Ascending aorta (tissue), 2 donors: ENCODE data around the gene TRAPPC2L. TPM values are rescaled to one million over a fixed set of nuclear protein-coding genes. Genes with fewer than 3 reads are reported as not detected.

ENCODE experiments used
- DNase-seq, 2 donors: peaks; one replicate each; pipeline ENCODE4 v3.0.0-alpha.2; 2019; ENCODE audit warnings: low spot score in 2 of 2
- H3K27ac ChIP-seq, 2 donors: fragments of 200-600 bp; sonication (generic); one replicate each; pipeline ENCODE4 v1.5.1; 2016 to 2017; ENCODE audit warnings: mild to moderate bottlenecking in 1 of 2
- H3K27me3 ChIP-seq: fragments of 200-600 bp; sonication (generic); one replicate; pipeline ENCODE4 v1.5.1; 2017
- H3K36me3 ChIP-seq, 2 donors: fragments of 200-600 bp; sonication (generic); one replicate each; pipeline ENCODE4 v1.5.1; 2016
- H3K4me1 ChIP-seq, 2 donors: fragments of 200-600 bp; sonication (generic); one replicate each; pipeline ENCODE4 v1.5.1; 2016 to 2017; ENCODE audit warnings: mild to moderate bottlenecking in 1 of 2
- H3K4me3 ChIP-seq, 2 donors: fragments of 200-600 bp; sonication (generic); one replicate each; pipeline ENCODE4 v1.5.1; 2016 to 2017; ENCODE audit warnings: mild to moderate bottlenecking in 1 of 2
- H3K9me3 ChIP-seq, 2 donors: fragments of 200-600 bp; sonication (generic); one replicate each; pipeline ENCODE4 v1.5.1; 2016
- intact Hi-C: fragments of 100-400 bp; cut with DNase I; formaldehyde crosslinking; loops from one replicate; pipeline ENCODE4 v1.15.1; 2023
- total RNA-seq: library from RNA; depleted of rRNA; stranded (reverse); fragments of >200 nt; gene quantifications from one replicate; pipeline ENCODE4 v1.1.0, GENCODE V29; 2016
- TF ChIP-seq, protein P1 (sequence below), 3 experiments: fragments of 200-600 bp in 2 of 3; fragments of 450-650 bp in 1 of 3; sonication (generic) in 2 of 3; IDR thresholded peaks; one replicate each; pipeline ENCODE4 v1.5.1; 2016 to 2019; ENCODE audit warnings: antibody characterized with exemption in 3 of 3, mild to moderate bottlenecking in 1 of 3, moderate library complexity in 1 of 3

TRAPPC2L gene
- total RNA-seq, 1 donor from 2014 or later: 7.6 TPM

DNA sequence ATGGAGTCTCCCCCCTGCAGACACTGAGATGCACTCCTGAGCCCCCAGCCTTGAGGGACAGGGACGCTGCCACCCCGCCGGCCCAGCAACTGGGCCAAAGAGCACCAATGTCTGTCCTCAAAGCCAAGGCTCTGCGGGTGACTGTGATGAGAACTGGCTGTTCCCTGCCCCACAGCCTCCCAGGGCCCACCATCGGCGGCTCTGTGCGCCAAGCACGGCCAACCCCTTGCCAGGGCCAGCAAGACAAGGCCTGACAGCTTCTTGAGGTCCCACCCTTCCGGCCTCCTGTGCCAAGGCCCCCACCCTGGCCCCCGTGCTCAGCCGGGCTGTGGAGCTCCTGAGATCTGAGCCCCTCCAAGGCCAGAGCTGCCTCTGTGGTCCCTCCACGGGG is 43.7 kb downstream of the TRAPPC2L start:
- intact Hi-C loops: no loop called here
- Histone ChIP-seq H3K27me3 (no peaks in the 10 kb centered on the region), H3K36me3 (no peaks in the 10 kb centered on the region), H3K4me3 (no peak overlapping the region), H3K27ac (no peak overlapping the region), H3K9me3 (no peaks in the 10 kb centered on the region), H3K4me1 (no peaks in the 10 kb centered on the region)
- TF ChIP-seq, protein P1, sequence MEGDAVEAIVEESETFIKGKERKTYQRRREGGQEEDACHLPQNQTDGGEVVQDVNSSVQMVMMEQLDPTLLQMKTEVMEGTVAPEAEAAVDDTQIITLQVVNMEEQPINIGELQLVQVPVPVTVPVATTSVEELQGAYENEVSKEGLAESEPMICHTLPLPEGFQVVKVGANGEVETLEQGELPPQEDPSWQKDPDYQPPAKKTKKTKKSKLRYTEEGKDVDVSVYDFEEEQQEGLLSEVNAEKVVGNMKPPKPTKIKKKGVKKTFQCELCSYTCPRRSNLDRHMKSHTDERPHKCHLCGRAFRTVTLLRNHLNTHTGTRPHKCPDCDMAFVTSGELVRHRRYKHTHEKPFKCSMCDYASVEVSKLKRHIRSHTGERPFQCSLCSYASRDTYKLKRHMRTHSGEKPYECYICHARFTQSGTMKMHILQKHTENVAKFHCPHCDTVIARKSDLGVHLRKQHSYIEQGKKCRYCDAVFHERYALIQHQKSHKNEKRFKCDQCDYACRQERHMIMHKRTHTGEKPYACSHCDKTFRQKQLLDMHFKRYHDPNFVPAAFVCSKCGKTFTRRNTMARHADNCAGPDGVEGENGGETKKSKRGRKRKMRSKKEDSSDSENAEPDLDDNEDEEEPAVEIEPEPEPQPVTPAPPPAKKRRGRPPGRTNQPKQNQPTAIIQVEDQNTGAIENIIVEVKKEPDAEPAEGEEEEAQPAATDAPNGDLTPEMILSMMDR (IDR thresholded peaks at IDR 0.05): no peak
- DNase-seq: no peak

DNA sequence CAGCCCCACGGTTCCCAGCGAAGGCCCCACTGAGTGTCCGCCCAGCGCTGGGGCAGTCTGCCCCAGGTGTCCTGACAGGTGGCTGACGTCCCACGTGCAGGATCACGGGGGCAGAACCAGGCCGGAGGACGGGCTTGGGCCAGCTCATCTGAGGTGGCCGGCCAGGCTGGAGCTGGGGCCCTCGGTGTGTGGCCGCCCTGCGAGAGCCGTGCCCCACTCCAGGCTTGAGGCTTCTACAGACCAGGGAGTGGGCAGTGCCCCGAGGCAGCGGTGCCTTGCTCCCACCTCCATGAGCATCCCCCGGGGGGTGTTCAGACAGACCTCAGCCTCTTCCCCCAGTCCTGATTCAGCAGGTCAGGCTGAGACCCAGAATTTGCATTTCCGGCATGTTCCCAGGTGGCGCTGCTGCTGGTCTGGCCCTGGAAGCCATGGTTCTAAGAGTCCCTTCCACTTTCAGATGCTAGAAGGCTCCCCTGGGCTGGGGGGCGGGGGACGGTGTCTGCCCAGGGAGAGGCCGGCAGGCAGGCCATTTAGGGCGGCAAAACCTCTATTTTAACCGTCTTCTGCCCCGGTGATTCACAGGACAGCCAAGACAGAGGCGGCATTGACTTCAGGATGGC is 44.9 kb downstream of the TRAPPC2L start:
- DNase-seq: no peak
- H3K27me3 ChIP-seq: no peaks in the 10 kb centered on the region
- no peaks in the 10 kb centered on the region for H3K36me3 ChIP-seq
- no peaks in the 10 kb centered on the region for H3K9me3 ChIP-seq
- no peak overlapping the region for H3K27ac ChIP-seq
- H3K4me3 ChIP-seq: no peak overlapping the region
- H3K4me1 ChIP-seq: no peaks in the 10 kb centered on the region
- TF ChIP-seq, protein P1 (IDR thresholded peaks at IDR 0.05): no peak
- intact Hi-C loops: no loop called here

DNA sequence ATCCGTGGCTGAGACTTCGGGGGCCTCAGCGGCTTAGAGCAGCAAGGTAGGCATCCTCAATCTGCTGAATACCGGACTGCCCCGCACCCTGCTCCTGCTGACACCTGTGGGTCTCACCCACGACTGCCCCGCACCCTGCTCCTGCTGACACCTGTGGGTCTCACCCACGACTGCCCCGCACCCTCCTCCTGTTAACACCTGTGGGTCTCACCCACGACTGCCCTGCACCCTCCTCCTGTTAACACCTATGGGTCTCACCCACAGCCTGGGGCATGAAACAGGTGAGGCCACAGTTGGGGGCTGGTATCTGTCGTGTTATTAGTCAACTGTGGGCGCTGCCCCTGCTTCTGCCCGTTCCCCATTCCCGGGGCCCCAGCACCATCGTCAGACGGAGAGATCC is 45.8 kb downstream of the TRAPPC2L start:
- intact Hi-C loops: no loop called here
- Histone ChIP-seq H3K27ac (no peak overlapping the region), H3K9me3 (no peaks in the 10 kb centered on the region), H3K27me3 (no peaks in the 10 kb centered on the region), H3K4me3 (no peak overlapping the region), H3K4me1 (no peaks in the 10 kb centered on the region), H3K36me3 (no peaks in the 10 kb centered on the region)
- TF ChIP-seq, protein P1 (IDR thresholded peaks at IDR 0.05): no peak
- DNase-seq: no peak

DNA sequence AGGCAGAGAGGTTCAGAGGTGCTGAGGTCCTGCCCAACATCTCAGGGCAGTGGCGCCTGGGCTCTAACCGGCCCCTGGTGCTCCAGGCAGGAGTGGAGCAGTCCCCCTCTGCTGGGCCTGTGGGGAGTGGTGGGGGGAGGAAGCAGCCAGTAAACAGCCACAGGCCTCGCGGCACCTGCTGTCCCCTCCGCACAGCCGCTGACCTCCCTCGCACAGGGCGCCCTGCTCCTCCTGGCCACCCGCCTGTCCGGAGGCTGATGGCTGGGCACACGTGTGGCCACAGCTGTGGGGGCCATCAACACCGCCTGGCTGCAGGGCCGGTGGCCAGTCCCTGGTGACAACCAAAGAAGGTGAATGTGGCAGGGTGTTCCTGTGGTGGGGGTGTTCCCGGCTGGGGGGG is 46.3 kb downstream of the TRAPPC2L start:
- TF ChIP-seq, protein P1 (IDR thresholded peaks at IDR 0.05): no peak
- Histone ChIP-seq H3K27ac (no peak overlapping the region), H3K27me3 (no peaks in the 10 kb centered on the region), H3K9me3 (no peaks in the 10 kb centered on the region), H3K4me3 (no peak overlapping the region), H3K36me3 (no peaks in the 10 kb centered on the region), H3K4me1 (no peaks in the 10 kb centered on the region)
- intact Hi-C loops: no loop called here
- no peak for DNase-seq

DNA sequence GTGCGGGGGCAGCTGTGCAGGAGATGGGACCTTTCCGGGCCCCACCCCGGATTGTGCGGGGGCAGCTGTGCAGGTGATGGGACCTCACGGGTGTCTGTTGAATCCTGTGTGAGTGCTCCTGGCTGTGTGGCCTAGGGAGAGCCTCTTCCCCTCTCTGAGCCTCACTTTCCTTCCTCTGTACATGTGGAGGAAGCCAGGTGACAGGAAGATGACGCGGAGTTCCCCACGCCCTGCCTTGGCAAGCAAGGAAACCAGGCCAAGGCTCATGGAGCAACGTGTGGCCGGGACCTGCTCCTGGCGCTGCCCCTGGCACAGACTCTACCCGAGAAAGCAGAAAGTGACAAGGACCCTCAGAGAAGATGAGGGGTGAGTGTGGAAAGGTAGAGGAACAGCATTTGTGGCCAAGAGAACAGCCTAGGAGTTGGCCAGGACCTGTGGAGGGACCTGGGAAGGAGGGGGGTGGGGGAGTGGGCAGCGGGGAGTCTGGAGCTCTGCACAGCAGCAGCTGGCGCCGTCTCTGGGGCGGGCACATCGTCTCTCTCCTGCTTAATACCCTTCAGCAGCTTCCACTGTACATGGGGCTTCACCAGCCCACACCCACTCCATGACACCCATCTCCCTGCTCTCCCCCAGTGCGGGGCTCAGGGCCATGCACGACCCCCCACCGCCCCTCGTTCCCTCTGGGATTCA is 47.9 kb downstream of the TRAPPC2L start:
- Histone ChIP-seq H3K27ac (no peak overlapping the region), H3K9me3 (no peaks in the 10 kb centered on the region), H3K4me1 (no peaks in the 10 kb centered on the region), H3K27me3 (no peaks in the 10 kb centered on the region), H3K4me3 (no peak overlapping the region), H3K36me3 (no peaks in the 10 kb centered on the region)
- intact Hi-C loops: no loop called here
- no peak for DNase-seq
- TF ChIP-seq, protein P1 (IDR thresholded peaks at IDR 0.05): no peak
